Spleen (tissue), 11 donors: ENCODE data around the gene MFSD12. TPM values are rescaled to one million over a fixed set of nuclear protein-coding genes. Genes with fewer than 3 reads are reported as not detected.

ENCODE experiments used
- DNase-seq: peaks from one replicate; pipeline ENCODE4 v3.0.0-alpha.2; 2020
- H3K27ac ChIP-seq, 8 donors: fragments of 200-600 bp; sonication (generic) in 7 of 8; 1 replicate in 4 of 8; 2 replicates in 4 of 8; pipeline versions ENCODE4 v1.5.0 to v1.8.0; 2016 to 2021; ENCODE audit warnings: inconsistent platforms in 4 of 8, mild to moderate bottlenecking in 4 of 8, moderate library complexity in 1 of 8
- H3K27me3 ChIP-seq, 7 donors: fragments of 200-600 bp; sonication (generic) in 6 of 7; replicated peaks in 1 of 7; 1 replicate in 4 of 7; 2 replicates in 3 of 7; pipeline versions ENCODE4 v1.5.0 to v1.8.0; 2016 to 2021; ENCODE audit warnings: inconsistent platforms in 3 of 7, mild to moderate bottlenecking in 1 of 7
- H3K36me3 ChIP-seq, 6 donors: fragments of 200-600 bp; sonication (generic) in 5 of 6; 1 replicate in 4 of 6; 2 replicates in 2 of 6; pipeline versions ENCODE4 v1.5.0 to v1.8.0; 2016 to 2021; ENCODE audit warnings: inconsistent platforms in 2 of 6
- H3K4me1 ChIP-seq, 6 donors: fragments of 200-600 bp; sonication (generic) in 5 of 6; 1 replicate in 3 of 6; 2 replicates in 3 of 6; pipeline versions ENCODE4 v1.5.0 to v1.8.0; 2016 to 2021; ENCODE audit warnings: inconsistent platforms in 3 of 6
- H3K4me3 ChIP-seq, 8 donors: fragments of 200-600 bp; sonication (generic) in 7 of 8; 1 replicate in 4 of 8; 2 replicates in 4 of 8; pipeline versions ENCODE4 v1.5.0 to v1.8.0; 2016 to 2021; ENCODE audit warnings: inconsistent platforms in 4 of 8, mild to moderate bottlenecking in 4 of 8, moderate library complexity in 2 of 8
- H3K9me3 ChIP-seq, 8 donors: fragments of 200-600 bp; sonication (generic) in 7 of 8; 1 replicate in 4 of 8; 2 replicates in 4 of 8; pipeline versions ENCODE4 v1.5.0 to v1.8.0; 2016 to 2021; ENCODE audit warnings: inconsistent platforms in 4 of 8
- POLR2A ChIP-seq, 3 donors: fragments of 450-650 bp; IDR thresholded peaks; one replicate each; pipeline ENCODE4 v1.5.1; 2017; ENCODE audit warnings: antibody characterized with exemption in 3 of 3, mild to moderate bottlenecking in 1 of 3
- POLR2AphosphoS5 ChIP-seq, 3 donors: sonication (generic); formaldehyde crosslinking; IDR thresholded peaks; one replicate each; pipeline ENCODE4 v1.5.1; 2017; ENCODE audit warnings: antibody characterized with exemption in 3 of 3
- WGBS, 5 donors: extraction: QIAGEN DNeasy Blood & Tissue Kit in 3 of 5; methylation state at CpG; one replicate each; pipeline versions ENCODE4 v1.1.5 to v1.1.7; 2013 to 2018; 5-methylcytosine and 5-hydroxymethylcytosine counted together
- intact Hi-C: fragments of 100-400 bp; cut with DNase I; formaldehyde crosslinking; loops from one replicate; pipeline ENCODE4 v1.15.0; 2023; ENCODE audit warnings: low total_unique reads
- polyA plus RNA-seq, 3 donors: library from polyadenylated mRNA; stranded (reverse); fragments of 200-250 nt; gene quantifications; one replicate each; pipeline ENCODE4 v1.2.1, GENCODE V29; 2013
- total RNA-seq, 7 donors: library from RNA; depleted of rRNA in 3 of 7; stranded (reverse); fragments of >200 nt in 3 of 7; fragmentation: NEBNext Ultra II Directional in 4 of 7; extraction: Animal tissue kit (Norgen Biotek cat#: 25700) in 4 of 7; gene quantifications; one replicate each; pipeline versions ENCODE4 v1.1.0 to v1.2.1, GENCODE V29; 2016 to 2021
- TF ChIP-seq, protein P1 (sequence below), 11 experiments: fragments of 200-600 bp in 7 of 11; fragments of 450-650 bp in 4 of 11; sonication (generic) in 4 of 11; IDR thresholded peaks in 8 of 11; conservative IDR thresholded peaks in 3 of 11; 1 replicate in 7 of 11; 2 replicates in 4 of 11; pipeline versions ENCODE4 v1.4.0 to v1.8.0; 2016 to 2021; ENCODE audit warnings: antibody characterized with exemption in 11 of 11, inconsistent platforms in 4 of 11, mild to moderate bottlenecking in 1 of 11
- donor health status: healthy with polysubstance abuse.
- donor health status: DM: no; HTN: no; CAD: no; lungs with moderate emphysema.
- donor health status: DM: no; HTN: no; CAD: no.
- donor health status: Bipolar disorder and iron deficiency.
- donor health status: healthy.
- donor health status: DM: no; HTN: no; CAD: no.
- donor health status: DM: yes; HTN: yes; CAD: no.

Gene MFSD12
- total and polyA plus RNA-seq, 10 donors: 31.0 to 131 (median 85.1) TPM

DNA sequence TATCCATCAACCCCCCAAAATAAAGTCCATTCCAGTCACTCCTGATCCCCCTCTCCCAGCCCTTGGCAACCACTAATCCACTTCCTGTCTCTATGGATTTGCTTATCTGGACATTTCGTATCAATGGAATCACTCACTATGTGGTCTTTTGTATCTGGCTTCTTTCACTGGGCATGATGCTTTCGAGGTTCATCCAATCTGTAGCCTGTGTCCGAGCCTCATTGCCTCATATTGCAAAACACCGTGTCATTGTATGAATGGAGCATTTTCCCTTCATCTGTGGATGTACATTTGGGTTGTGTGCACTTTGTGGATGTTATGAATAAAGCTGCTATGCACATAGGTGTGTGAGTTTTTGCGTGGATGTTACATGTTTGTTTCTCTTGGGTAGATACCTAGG lies 52.7 kb downstream of the MFSD12 start:
- DNase-seq: no peak
- Histone ChIP-seq H3K27ac (no peak overlapping the region), H3K27me3 (no peaks in the 10 kb centered on the region), H3K36me3 (peaks cover 0 to 16% (median 0%) of the 10 kb centered on the region in 6 donors), H3K4me1 (peaks cover 11 to 57% (median 46%) of the 10 kb centered on the region in 6 donors), H3K9me3 (no peaks in the 10 kb centered on the region), H3K4me3 (no peak overlapping the region)
- intact Hi-C loops: no loop called here
- 68 to 89% (median 76%) methylated on average over 5 of the region's 5 CpGs for WGBS, 5 donors
- TF ChIP-seq, protein P1, sequence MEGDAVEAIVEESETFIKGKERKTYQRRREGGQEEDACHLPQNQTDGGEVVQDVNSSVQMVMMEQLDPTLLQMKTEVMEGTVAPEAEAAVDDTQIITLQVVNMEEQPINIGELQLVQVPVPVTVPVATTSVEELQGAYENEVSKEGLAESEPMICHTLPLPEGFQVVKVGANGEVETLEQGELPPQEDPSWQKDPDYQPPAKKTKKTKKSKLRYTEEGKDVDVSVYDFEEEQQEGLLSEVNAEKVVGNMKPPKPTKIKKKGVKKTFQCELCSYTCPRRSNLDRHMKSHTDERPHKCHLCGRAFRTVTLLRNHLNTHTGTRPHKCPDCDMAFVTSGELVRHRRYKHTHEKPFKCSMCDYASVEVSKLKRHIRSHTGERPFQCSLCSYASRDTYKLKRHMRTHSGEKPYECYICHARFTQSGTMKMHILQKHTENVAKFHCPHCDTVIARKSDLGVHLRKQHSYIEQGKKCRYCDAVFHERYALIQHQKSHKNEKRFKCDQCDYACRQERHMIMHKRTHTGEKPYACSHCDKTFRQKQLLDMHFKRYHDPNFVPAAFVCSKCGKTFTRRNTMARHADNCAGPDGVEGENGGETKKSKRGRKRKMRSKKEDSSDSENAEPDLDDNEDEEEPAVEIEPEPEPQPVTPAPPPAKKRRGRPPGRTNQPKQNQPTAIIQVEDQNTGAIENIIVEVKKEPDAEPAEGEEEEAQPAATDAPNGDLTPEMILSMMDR (IDR thresholded peaks at IDR 0.05 in 8 of 11, conservative IDR thresholded peaks at IDR 0.05 in 3 of 11): no peak
- TF ChIP-seq POLR2AphosphoS5 (IDR thresholded peaks at IDR 0.05) (no peak), POLR2A (IDR thresholded peaks at IDR 0.05) (no peak)

DNA sequence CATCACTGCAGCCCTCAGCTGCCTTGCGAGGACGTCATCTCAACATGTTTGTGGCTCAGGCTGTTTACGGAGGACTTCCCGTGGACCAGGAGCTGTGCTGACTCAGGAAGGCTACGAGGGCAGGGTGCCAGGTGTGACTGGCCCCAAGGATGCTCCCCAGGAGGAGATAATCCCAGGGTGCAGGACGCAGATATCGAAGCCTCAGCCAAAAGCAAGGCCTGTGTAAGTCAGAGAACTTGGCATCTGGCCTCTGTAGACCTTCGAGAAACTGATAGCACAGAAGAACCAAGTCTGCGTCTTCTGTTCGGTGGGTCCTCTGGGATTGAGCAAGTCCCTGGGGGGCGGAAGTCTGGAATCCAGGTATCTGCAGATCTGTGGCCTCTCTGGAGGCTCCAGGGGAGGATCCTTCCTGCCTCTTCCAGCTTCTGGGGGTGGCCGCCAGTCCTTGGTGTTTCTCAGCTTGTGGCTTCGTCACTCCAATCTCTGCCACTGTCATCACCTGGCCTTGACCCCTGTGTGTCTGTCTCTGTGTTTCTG lies 54.3 kb downstream of the MFSD12 start:
- Histone ChIP-seq H3K4me1 (peaks cover 18 to 57% (median 42%) of the 10 kb centered on the region in 6 donors), H3K27ac (no peak overlapping the region)
- WGBS, 5 donors: 79 to 88% (median 85%) methylated on average over 12 to 13 of the region's 13 CpGs

DNA sequence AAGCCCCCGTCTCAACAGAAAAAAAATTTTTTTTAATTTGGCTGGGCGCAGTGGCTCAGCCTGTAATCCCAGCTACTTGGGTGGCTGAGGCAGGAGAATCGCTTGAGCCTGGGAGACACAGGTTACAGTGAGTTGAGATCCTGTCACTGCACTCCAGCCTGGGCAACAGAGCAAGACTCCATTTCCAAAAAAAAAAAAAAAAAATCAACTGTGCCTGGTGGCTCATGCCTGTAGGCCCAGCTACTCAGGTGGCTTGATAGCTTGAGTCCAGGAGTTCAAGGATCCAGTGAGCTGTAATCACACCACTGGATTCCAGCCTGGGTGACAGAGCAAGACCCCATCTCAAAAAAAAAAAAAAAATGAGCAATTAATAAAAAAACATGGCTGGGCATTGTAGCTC lies 55.6 kb downstream of the MFSD12 start:
- H3K4me3 ChIP-seq: no peak overlapping the region
- intact Hi-C loops: no loop called here
- peaks cover 0 to 7% (median 3%) of the 10 kb centered on the region in 6 donors for H3K36me3 ChIP-seq
- no peaks in the 10 kb centered on the region for H3K9me3 ChIP-seq
- no peak for DNase-seq
- H3K4me1 ChIP-seq: peaks cover 11 to 53% (median 31%) of the 10 kb centered on the region in 6 donors
- no peak for TF ChIP-seq POLR2AphosphoS5 (IDR thresholded peaks at IDR 0.05)
- TF ChIP-seq, protein P1 (IDR thresholded peaks at IDR 0.05 in 8 of 11, conservative IDR thresholded peaks at IDR 0.05 in 3 of 11): no peak
- no peak for TF ChIP-seq POLR2A (IDR thresholded peaks at IDR 0.05)
- no peaks in the 10 kb centered on the region for H3K27me3 ChIP-seq
- H3K27ac ChIP-seq: no peak overlapping the region
- WGBS, 5 donors: 88 to 94% (median 90%) methylated on average over 3 of the region's 3 CpGs

More for the DNA sequence above, 54.3 kb downstream of the MFSD12 start:
- H3K36me3 ChIP-seq: peaks cover 0 to under 1% (median 0%) of the 10 kb centered on the region in 6 donors
- no peaks in the 10 kb centered on the region for H3K27me3 ChIP-seq
- no peaks in the 10 kb centered on the region for H3K9me3 ChIP-seq
- no peak for DNase-seq
- intact Hi-C loops: no loop called here
- H3K4me3 ChIP-seq: no peak overlapping the region
- no peak for TF ChIP-seq POLR2AphosphoS5 (IDR thresholded peaks at IDR 0.05)
- no peak for TF ChIP-seq POLR2A (IDR thresholded peaks at IDR 0.05)
- TF ChIP-seq, protein P1 (IDR thresholded peaks at IDR 0.05 in 8 of 11, conservative IDR thresholded peaks at IDR 0.05 in 3 of 11): no peak

DNA sequence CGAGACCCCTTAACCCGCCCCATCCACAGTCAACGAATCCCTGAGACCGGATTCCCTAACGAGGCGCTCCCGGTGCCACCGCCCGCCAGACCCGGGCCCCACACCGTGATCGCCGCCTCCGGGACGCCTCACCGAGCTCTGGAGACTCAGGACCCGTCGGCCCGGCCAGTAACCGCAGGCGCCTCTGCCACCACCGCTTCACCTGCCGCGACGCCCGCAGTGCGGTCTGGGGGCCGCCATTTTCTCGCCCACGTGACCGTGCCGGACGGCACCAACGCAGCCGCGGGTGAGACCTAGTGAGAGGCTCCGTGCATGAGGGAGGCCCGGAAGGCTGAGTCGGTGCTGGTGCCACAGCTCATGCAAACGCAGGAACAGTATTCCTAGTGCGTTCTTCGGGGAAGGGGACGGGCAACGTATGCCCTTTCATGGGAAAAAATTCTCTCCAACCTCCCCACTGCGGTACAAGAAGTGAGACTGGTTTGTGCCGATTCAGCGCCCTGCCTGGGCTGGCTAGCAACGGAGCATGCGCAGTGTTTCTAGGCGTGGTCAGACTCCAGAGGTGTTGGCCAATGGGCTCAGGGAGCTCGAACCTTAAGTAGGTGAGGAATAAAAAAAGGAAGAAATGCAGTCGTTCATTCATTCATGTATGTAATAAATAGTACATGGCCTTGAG lies 56.8 kb downstream of the MFSD12 start, which contains the start of gene DOHH:
Gene DOHH, minus strand, starts transcription at position 246 of the 673 bp plus-strand sequence. CDS start 3,860 bp downstream, outside the sequence.
- Histone ChIP-seq H3K27ac (peak within 1 kb of the TSS; percentile 87 to 98 (median 93)), H3K27me3 (no peaks in the 10 kb centered on the region), H3K9me3 (no peaks in the 10 kb centered on the region), H3K36me3 (peaks cover 0 to 19% (median 15%) of the 10 kb centered on the region in 6 donors), H3K4me3 (peak within 1 kb of the TSS; percentile 90 to 99 (median 95)), H3K4me1 (peaks cover 11 to 48% (median 28%) of the 10 kb centered on the region in 6 donors)
- DNase-seq: peak; percentile 97
- TF ChIP-seq POLR2AphosphoS5 (IDR thresholded peaks at IDR 0.05) (peak; percentile 85 to 92 (median 87)), POLR2A (IDR thresholded peaks at IDR 0.05) (peak in 1 of 3 donors; percentile 69)
- TF ChIP-seq, protein P1 (IDR thresholded peaks at IDR 0.05 in 8 of 11, conservative IDR thresholded peaks at IDR 0.05 in 3 of 11): peak in 2 of 11 experiments; percentile 13 to 23
- intact Hi-C loops: no loop called here
- 0 to 1% (median 0%) methylated on average over 36 to 52 of the region's 52 CpGs for WGBS, 5 donors
